ENCODE results near the gene GALNT4. TPM values are rescaled to one million over a fixed set of nuclear protein-coding genes. Genes with fewer than 3 reads are reported as not detected.
A peak's percentile ranks its signal among the peaks of the same experiment; 100 is the strongest.

GALNT4 gene
- total RNA-seq, 1 donor from 2014 or later, result 27.9 TPM

- H3K4me1 Mint-ChIP-seq (ENCODE audit: low read depth), result peaks cover 31% of the 10 kb centered on the region
- no peak for DNase-seq (ENCODE audit: low spot score, unreplicated experiment)
- no peaks in the 10 kb centered on the region for H3K27me3 Mint-ChIP-seq
- peak overlapping the region; percentile 88 for H3K27ac Mint-ChIP-seq
- H3K9me3 Mint-ChIP-seq (ENCODE audit: low read depth), result no peaks in the 10 kb centered on the region
- H3K36me3 Mint-ChIP-seq (ENCODE audit: insufficient read depth), result peaks cover 20% of the 10 kb centered on the region
- TF ChIP-seq, protein P1, sequence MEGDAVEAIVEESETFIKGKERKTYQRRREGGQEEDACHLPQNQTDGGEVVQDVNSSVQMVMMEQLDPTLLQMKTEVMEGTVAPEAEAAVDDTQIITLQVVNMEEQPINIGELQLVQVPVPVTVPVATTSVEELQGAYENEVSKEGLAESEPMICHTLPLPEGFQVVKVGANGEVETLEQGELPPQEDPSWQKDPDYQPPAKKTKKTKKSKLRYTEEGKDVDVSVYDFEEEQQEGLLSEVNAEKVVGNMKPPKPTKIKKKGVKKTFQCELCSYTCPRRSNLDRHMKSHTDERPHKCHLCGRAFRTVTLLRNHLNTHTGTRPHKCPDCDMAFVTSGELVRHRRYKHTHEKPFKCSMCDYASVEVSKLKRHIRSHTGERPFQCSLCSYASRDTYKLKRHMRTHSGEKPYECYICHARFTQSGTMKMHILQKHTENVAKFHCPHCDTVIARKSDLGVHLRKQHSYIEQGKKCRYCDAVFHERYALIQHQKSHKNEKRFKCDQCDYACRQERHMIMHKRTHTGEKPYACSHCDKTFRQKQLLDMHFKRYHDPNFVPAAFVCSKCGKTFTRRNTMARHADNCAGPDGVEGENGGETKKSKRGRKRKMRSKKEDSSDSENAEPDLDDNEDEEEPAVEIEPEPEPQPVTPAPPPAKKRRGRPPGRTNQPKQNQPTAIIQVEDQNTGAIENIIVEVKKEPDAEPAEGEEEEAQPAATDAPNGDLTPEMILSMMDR (IDR thresholded peaks at IDR 0.05; ENCODE audit: unreplicated experiment), result no peak
- H3K4me3 Mint-ChIP-seq (ENCODE audit: low read depth), result peak overlapping the region; percentile 99
Observed at GRCh38 chr12:89525305-89525823, 768 bp upstream of the GALNT4 start.

DNA sequence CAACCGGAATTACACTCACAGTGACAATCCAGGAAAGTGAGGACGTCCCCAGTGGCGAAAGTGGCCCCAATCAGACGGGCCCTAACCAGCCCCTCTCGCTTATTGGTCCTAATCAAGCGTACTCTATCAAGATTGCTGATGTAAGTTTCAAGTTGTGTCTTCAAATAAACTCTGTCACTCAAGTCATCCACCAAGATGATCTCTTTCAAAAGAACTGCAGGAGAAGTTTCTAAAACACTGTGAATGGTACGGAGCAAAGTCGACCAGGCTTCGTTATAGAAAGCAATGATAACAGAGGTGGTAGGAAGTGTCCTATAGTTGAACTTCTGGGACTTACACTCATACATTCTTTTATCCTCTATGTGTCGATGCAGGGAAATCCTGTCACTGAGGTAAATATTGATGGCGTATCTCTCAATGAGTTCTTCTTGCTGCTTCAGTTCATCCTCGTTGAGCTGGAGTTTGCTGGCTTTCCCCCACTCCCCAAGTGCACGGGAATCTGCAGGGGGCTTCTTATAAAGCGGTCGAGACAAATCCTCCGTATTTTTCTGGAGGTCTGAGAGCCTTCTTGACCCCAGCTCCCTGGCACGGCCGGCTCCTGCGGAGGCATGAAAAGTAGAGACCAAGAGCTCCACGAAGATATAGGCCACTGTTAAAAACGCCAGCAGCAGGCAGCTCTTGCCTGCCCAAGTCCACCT is 604 bp downstream of the GALNT4 start:
- TF ChIP-seq, protein P1 (IDR thresholded peaks at IDR 0.05; ENCODE audit: unreplicated experiment), result no peak
- Mint-ChIP-seq H3K4me3 (ENCODE audit: low read depth) (peak overlapping the region; percentile 99), H3K4me1 (ENCODE audit: low read depth) (peaks cover 31% of the 10 kb centered on the region), H3K27ac (peak overlapping the region; percentile 97), H3K36me3 (ENCODE audit: insufficient read depth) (peaks cover 20% of the 10 kb centered on the region), H3K27me3 (no peaks in the 10 kb centered on the region), H3K9me3 (ENCODE audit: low read depth) (no peaks in the 10 kb centered on the region)
- DNase-seq (ENCODE audit: low spot score, unreplicated experiment), result no peak

GRCh38 chr12:89523393-89523792 is 1.2 kb downstream of the GALNT4 start:
- Mint-ChIP-seq H3K27ac (peak overlapping the region; percentile 42), H3K9me3 (ENCODE audit: low read depth) (no peaks in the 10 kb centered on the region), H3K4me3 (ENCODE audit: low read depth) (peak overlapping the region; percentile 99), H3K27me3 (no peaks in the 10 kb centered on the region), H3K4me1 (ENCODE audit: low read depth) (peaks cover 35% of the 10 kb centered on the region), H3K36me3 (ENCODE audit: insufficient read depth) (peaks cover 20% of the 10 kb centered on the region)
- TF ChIP-seq, protein P1 (IDR thresholded peaks at IDR 0.05; ENCODE audit: unreplicated experiment), result no peak
- no peak for DNase-seq (ENCODE audit: low spot score, unreplicated experiment)

DNA sequence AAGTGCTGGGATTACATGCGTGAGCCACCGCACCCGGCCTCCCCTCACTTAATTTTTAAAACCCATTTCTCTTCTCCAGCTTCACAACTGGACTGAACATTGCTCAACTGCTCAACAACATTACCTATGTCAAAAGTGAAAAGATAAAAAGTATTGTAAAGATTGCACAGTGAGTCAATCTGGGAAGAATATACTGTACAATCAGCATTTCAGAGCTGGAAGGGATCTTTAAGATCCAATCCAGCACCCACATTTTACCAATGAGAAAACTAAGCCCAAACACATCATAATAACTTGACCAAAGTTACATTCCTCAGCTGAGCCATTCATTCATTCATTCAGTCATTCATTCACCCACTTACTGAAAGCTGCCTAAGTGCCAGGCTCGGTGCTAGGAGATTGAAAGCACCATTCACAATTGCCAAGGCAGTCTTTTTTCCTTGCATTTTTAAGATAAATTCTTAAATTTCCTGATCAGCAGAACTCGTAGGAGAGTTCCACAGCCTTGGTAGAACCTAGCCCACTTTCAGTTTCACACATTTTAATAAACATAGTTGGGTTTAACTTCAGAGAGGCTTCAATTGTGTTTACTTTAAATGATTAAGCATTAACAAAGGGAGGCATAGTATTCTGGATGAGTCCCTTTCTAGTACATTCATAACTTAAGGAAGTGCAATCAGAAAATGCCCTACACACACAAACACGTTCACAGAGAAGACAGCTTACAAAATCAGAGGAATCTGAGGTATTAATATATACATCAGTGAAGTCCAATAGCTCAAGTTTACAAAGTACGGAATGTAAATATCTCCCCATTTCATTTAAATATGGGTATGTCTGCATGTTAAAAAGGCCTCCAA is 3.0 kb downstream of the GALNT4 start:
- peak overlapping the region; percentile 69 for H3K4me3 Mint-ChIP-seq (ENCODE audit: low read depth)
- peaks cover 35% of the 10 kb centered on the region for H3K4me1 Mint-ChIP-seq (ENCODE audit: low read depth)
- peaks cover 22% of the 10 kb centered on the region for H3K36me3 Mint-ChIP-seq (ENCODE audit: insufficient read depth)
- no peaks in the 10 kb centered on the region for H3K27me3 Mint-ChIP-seq
- TF ChIP-seq, protein P1 (IDR thresholded peaks at IDR 0.05; ENCODE audit: unreplicated experiment), result no peak
- H3K9me3 Mint-ChIP-seq (ENCODE audit: low read depth), result no peaks in the 10 kb centered on the region
- no peak for DNase-seq (ENCODE audit: low spot score, unreplicated experiment)
- H3K27ac Mint-ChIP-seq, result peak overlapping the region; percentile 24

GRCh38 chr12:89517720-89518119 is 6.9 kb downstream of the GALNT4 start:
- no peaks in the 10 kb centered on the region for H3K27me3 Mint-ChIP-seq
- peaks cover 11% of the 10 kb centered on the region for H3K36me3 Mint-ChIP-seq (ENCODE audit: insufficient read depth)
- peaks cover 22% of the 10 kb centered on the region for H3K4me1 Mint-ChIP-seq (ENCODE audit: low read depth)
- H3K4me3 Mint-ChIP-seq (ENCODE audit: low read depth), result no peak overlapping the region
- no peaks in the 10 kb centered on the region for H3K9me3 Mint-ChIP-seq (ENCODE audit: low read depth)
- TF ChIP-seq, protein P1 (IDR thresholded peaks at IDR 0.05; ENCODE audit: unreplicated experiment), result no peak
- no peak for DNase-seq (ENCODE audit: low spot score, unreplicated experiment)
- H3K27ac Mint-ChIP-seq, result no peak overlapping the region

Data from progenitor cell of endocrine pancreas (in vitro differentiated cells).